T-cell (primary cell): ENCODE results near the gene SYNGR3. TPM values are rescaled to one million over a fixed set of nuclear protein-coding genes. Genes with fewer than 3 reads are reported as not detected.

ENCODE experiments used
- ATAC-seq, 4 experiments: fragments of 200-7000 bp in 3 of 4; fragments of 150-1000 bp in 1 of 4; cut with Tn5 transposase; replicated peaks in 1 of 4; 1 replicate in 3 of 4; 2 replicates in 1 of 4; pipeline ENCODE4 v1.10.0; 2021; ENCODE audit warnings: moderate library complexity in 3 of 4, mild to moderate bottlenecking in 2 of 4, moderate number of reproducible peaks in 1 of 4
- CTCF ChIA-PET, 2 donors: fragments of 300-600 bp; sonication (Branson Sonifier 250); formaldehyde crosslinking; loops; one replicate each; lab custom pipeline; 2022; ENCODE audit warnings: antibody characterized with exemption in 2 of 2; lab: Charles Lee
- POLR2A ChIA-PET, 2 donors: fragments of 300-600 bp; sonication (Branson Sonifier 250); formaldehyde crosslinking; loops; one replicate each; lab custom pipeline; 2022; ENCODE audit warnings: antibody characterized with exemption in 2 of 2; lab: Charles Lee
- DNase-seq, 35 experiments: peaks; one replicate each; pipeline versions ENCODE4 v3.0.0 to v3.0.0-alpha.2; 2013 to 2023
- H3K27ac ChIP-seq: one replicate; pipeline ENCODE4 v1.5.1; 2013; ENCODE audit warnings: low read length
- H3K27me3 ChIP-seq, 2 experiments: replicated peaks in 1 of 2; 1 replicate in 1 of 2; 2 replicates in 1 of 2; pipeline versions ENCODE4 v1.6.1 to v1.7.0; 2013; ENCODE audit warnings: low read length in 1 of 2, mixed read lengths in 1 of 2; ENCODE audit not compliant: control insufficient read depth in 2 of 2, insufficient read depth in 2 of 2; ENCODE audit errors: extremely low read depth in 1 of 2
- H3K36me3 ChIP-seq, 2 donors: 1 replicate in 1 of 2; 2 replicates in 1 of 2; pipeline versions ENCODE4 v1.6.1 to v1.7.0; 2013; ENCODE audit warnings: low read length in 1 of 2; ENCODE audit not compliant: control insufficient read depth in 2 of 2, insufficient read depth in 1 of 2; ENCODE audit errors: extremely low read depth in 1 of 2
- H3K4me1 ChIP-seq, 2 experiments: 1 replicate in 1 of 2; 2 replicates in 1 of 2; pipeline versions ENCODE4 v1.6.1 to v1.7.0; 2013; ENCODE audit warnings: low read length in 2 of 2, mixed read lengths in 1 of 2; ENCODE audit not compliant: insufficient read depth in 2 of 2, control insufficient read depth in 1 of 2; ENCODE audit errors: extremely low read depth in 1 of 2
- H3K4me3 ChIP-seq, 2 donors: 1 replicate in 1 of 2; 2 replicates in 1 of 2; pipeline versions ENCODE4 v1.5.1 to v1.7.0; 2013; ENCODE audit warnings: mild to moderate bottlenecking in 2 of 2, low read length in 1 of 2, moderate library complexity in 1 of 2; ENCODE audit not compliant: control insufficient read depth in 1 of 2; ENCODE audit errors: extremely low read depth in 1 of 2
- H3K9me3 ChIP-seq: 2 replicates; pipeline ENCODE4 v1.7.0; 2013
- H3K27ac Mint-ChIP-seq, 2 donors: one replicate each; pipeline ENCODE4 v1.8.0; 2020 to 2021; ENCODE audit warnings: mild to moderate bottlenecking in 2 of 2, mixed read lengths in 2 of 2
- H3K27me3 Mint-ChIP-seq, 2 donors: one replicate each; pipeline ENCODE4 v1.8.0; 2021 to 2022; ENCODE audit warnings: mixed read lengths in 2 of 2
- H3K36me3 Mint-ChIP-seq: one replicate; pipeline ENCODE4 v1.8.0; 2021; ENCODE audit warnings: mixed read lengths
- H3K4me1 Mint-ChIP-seq, 3 donors: one replicate each; pipeline ENCODE4 v1.8.0; 2020 to 2022; ENCODE audit warnings: mixed read lengths in 3 of 3, mild to moderate bottlenecking in 1 of 3
- H3K4me3 Mint-ChIP-seq, 3 donors: one replicate each; pipeline ENCODE4 v1.8.0; 2020 to 2022; ENCODE audit warnings: mild to moderate bottlenecking in 3 of 3, mixed read lengths in 3 of 3, moderate library complexity in 3 of 3
- H3K9me3 Mint-ChIP-seq, 3 donors: one replicate each; pipeline ENCODE4 v1.8.0; 2020 to 2022; ENCODE audit warnings: mixed read lengths in 3 of 3
- WGBS: methylation state at CpG from one replicate; pipeline ENCODE4 v1.1.5; 2013; ENCODE audit warnings: missing lambda C conversion rate; ENCODE audit not compliant: insufficient coverage; 5-methylcytosine and 5-hydroxymethylcytosine counted together
- total RNA-seq, 35 experiments: library from RNA in 6 of 35; stranded (reverse) in 6 of 35; fragments of 120-200 nt in 1 of 35; gene quantifications; one replicate each; pipeline versions ENCODE4 v1.2.1 to v1.2.4 and lab custom pipeline; 2013 to 2026

SYNGR3 gene
- total RNA-seq, 5 donors from 2014 or later (not counting 1 experiment from before 2014, with no cell fraction given): 1.1 to 5.7 (median 1.7) TPM

DNA sequence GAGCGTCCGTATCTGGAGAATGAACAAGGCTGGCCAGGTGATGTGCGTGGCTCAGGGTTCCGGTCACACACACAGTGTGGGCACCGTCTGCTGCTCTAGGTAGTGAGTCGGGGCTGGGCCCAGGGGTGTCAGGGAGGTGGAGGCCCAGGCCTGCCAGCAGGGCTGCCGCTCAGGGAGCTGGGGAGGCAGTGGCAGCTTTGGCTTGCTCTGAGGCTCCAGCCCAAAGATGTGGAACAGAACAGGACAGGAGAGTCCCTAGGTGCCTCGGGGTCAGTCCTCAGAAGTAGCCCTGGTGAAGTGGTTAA, 13.6 kb upstream of the SYNGR3 start:
- ATAC-seq: no peak
- Mint-ChIP-seq H3K4me3 (peak overlapping the region in 1 of 3 donors; percentile 6), H3K36me3 (peaks cover 20% of the 10 kb centered on the region), H3K4me1 (peaks cover 14 to 20% (median 18%) of the 10 kb centered on the region in 3 donors), H3K27ac (no peak overlapping the region), H3K9me3 (no peaks in the 10 kb centered on the region), H3K27me3 (peaks cover 0 to 15% of the 10 kb centered on the region in 2 donors)
- peaks cover 2 to 37% of the 10 kb centered on the region in 2 experiments for H3K4me1 ChIP-seq
- H3K4me3 ChIP-seq: no peak overlapping the region
- H3K27me3 ChIP-seq: peaks cover 0 to 80% of the 10 kb centered on the region in 2 experiments
- ChIA-PET CTCF (interaction anchor here in 1 of 2 donors (0.5 kb wide), 1 partner anchor 202 kb away, joined by 3 read pairs; no protein-coding TSS in a partner anchor), POLR2A (no interaction called here)
- no peak for DNase-seq
- no peaks in the 10 kb centered on the region for H3K9me3 ChIP-seq
- WGBS: 100% methylated on average over 8 of the region's 8 CpGs
- peaks cover 17 to 38% of the 10 kb centered on the region in 2 donors for H3K36me3 ChIP-seq
- no peak overlapping the region for H3K27ac ChIP-seq

DNA sequence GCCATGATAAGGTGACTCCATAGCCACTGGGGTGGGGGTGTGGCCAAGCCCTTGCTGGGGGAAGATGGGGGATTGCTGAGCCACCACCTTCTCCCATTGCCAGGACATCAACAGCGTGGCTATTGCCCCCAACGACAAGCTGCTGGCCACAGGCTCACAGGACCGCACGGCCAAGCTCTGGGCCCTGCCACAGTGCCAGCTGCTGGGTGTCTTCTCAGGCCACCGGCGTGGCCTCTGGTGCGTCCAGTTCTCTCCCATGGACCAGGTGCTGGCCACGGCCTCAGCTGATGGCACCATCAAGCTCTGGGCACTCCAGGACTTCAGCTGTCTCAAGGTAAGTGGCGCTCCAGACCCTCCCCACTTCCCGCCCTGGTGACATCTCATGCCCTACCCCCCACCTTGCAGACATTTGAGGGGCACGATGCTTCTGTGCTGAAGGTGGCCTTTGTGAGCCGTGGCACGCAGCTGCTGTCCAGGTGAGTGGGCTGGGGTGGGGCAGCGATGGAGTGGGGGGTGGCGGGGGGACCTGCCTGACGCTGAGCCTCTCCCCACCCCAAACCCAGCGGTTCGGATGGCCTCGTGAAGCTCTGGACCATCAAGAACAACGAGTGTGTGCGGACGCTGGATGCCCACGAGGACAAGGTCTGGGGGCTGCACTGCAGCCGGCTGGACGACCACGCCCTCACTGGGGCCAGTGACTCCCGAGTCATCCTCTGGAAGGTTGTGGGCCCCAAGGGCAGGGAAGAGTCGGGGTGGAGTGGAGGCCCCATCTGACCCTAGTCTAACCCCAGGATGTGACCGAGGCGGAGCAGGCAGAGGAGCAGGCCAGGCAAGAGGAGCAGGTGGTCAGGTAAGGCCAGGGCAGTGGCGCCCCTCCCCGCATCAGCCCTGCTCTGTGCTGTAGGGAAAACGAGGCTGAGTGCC, 12.6 kb upstream of the SYNGR3 start:
- Mint-ChIP-seq H3K4me3 (no peak overlapping the region), H3K27me3 (peaks cover 0 to 22% of the 10 kb centered on the region in 2 donors), H3K27ac (no peak overlapping the region), H3K36me3 (peaks cover 18% of the 10 kb centered on the region), H3K4me1 (peaks cover 5 to 11% (median 8%) of the 10 kb centered on the region in 3 donors), H3K9me3 (no peaks in the 10 kb centered on the region)
- Histone ChIP-seq H3K4me1 (peaks cover 2 to 32% of the 10 kb centered on the region in 2 experiments), H3K9me3 (no peaks in the 10 kb centered on the region), H3K27me3 (peaks cover 0 to 90% of the 10 kb centered on the region in 2 experiments), H3K36me3 (peaks cover 17 to 38% of the 10 kb centered on the region in 2 donors), H3K27ac (no peak overlapping the region), H3K4me3 (no peak overlapping the region)
- POLR2A ChIA-PET: no interaction called here
- WGBS: 98% methylated on average over 22 of the region's 33 CpGs
- DNase-seq (no peak), ATAC-seq (no peak)
- CTCF ChIA-PET: interaction anchor here in 1 of 2 donors (0.6 kb wide), 1 partner anchor 168 kb away, joined by 4 read pairs; no protein-coding TSS in a partner anchor

DNA sequence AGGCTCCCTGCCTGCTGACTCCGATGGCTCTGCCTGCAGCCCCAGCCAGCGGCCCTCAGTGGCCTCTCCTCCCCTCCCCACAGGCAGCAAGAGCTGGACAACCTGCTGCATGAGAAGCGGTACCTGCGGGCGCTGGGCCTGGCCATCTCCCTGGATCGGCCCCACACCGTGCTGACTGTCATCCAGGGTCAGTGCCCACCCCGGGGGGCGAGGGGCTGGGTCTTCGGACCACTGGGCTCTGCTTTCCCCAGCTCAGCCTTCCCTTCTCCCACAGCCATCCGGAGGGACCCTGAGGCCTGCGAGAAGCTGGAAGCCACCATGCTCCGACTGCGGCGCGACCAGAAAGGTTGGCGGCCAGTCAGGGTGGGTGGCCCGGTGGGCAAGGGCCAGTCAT, 11.9 kb upstream of the SYNGR3 start:
- DNase-seq (no peak), ATAC-seq (no peak)
- H3K9me3 Mint-ChIP-seq: no peaks in the 10 kb centered on the region
- ChIA-PET POLR2A (no interaction called here), CTCF (interaction anchor here in 1 of 2 donors (0.6 kb wide), 1 partner anchor 167 kb away, joined by 4 read pairs; no protein-coding TSS in a partner anchor)
- Histone ChIP-seq H3K9me3 (no peaks in the 10 kb centered on the region), H3K4me3 (no peak overlapping the region), H3K36me3 (peaks cover 17 to 38% of the 10 kb centered on the region in 2 donors), H3K4me1 (peaks cover 0 to 27% of the 10 kb centered on the region in 2 experiments), H3K27ac (no peak overlapping the region), H3K27me3 (peaks cover 0 to 93% of the 10 kb centered on the region in 2 experiments)
- H3K36me3 Mint-ChIP-seq: peaks cover 18% of the 10 kb centered on the region
- H3K27me3 Mint-ChIP-seq: peaks cover 0 to 29% of the 10 kb centered on the region in 2 donors
- no peak overlapping the region for H3K27ac Mint-ChIP-seq
- H3K4me1 Mint-ChIP-seq: peaks cover 5 to 11% (median 8%) of the 10 kb centered on the region in 3 donors
- WGBS: 96% methylated on average over 18 of the region's 18 CpGs
- H3K4me3 Mint-ChIP-seq: no peak overlapping the region

DNA sequence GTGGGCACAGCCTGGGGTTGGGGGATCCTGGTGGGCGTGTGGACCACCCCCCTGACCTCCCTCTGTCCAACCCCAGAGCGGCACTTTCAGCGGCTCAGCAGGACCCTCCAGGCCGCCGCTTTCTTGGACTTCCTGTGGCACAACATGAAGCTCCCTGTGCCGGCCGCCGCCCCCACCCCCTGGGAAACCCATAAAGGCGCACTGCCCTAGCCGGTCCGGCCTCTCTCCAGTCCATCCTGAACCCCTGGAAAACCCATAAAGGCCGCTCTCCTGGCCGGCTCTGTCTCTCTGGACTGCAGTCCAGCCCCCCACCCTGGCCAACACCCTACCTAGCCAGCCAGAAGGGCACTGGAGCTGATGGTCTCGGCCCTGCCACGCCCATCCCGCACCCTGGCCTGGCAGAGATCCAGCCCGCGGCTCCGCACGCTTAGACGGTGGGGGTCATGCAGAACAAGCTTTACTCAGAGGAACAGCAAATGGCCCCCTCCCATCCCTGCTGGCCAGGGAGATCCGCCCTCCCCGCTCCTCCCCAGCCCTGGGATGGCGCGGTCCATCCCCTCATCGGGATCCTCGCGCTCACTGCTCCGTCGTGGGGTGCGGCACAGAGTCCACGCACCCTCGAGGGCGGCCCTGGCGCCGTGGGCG, 11.2 kb upstream of the SYNGR3 start:
- WGBS: 92% methylated on average over 35 of the region's 37 CpGs
- Mint-ChIP-seq H3K27ac (no peak overlapping the region), H3K27me3 (peaks cover 0 to 32% of the 10 kb centered on the region in 2 donors), H3K4me1 (peaks cover 7 to 11% (median 10%) of the 10 kb centered on the region in 3 donors), H3K36me3 (peaks cover 18% of the 10 kb centered on the region), H3K9me3 (no peaks in the 10 kb centered on the region), H3K4me3 (no peak overlapping the region)
- no peak overlapping the region for H3K4me3 ChIP-seq
- H3K9me3 ChIP-seq: no peaks in the 10 kb centered on the region
- peaks cover 0 to 91% of the 10 kb centered on the region in 2 experiments for H3K27me3 ChIP-seq
- no peak for DNase-seq
- no peak for ATAC-seq
- ChIA-PET CTCF (no interaction called here), POLR2A (no interaction called here)
- H3K36me3 ChIP-seq: peaks cover 17 to 38% of the 10 kb centered on the region in 2 donors
- no peak overlapping the region for H3K27ac ChIP-seq
- H3K4me1 ChIP-seq: peaks cover 0 to 28% of the 10 kb centered on the region in 2 experiments

DNA sequence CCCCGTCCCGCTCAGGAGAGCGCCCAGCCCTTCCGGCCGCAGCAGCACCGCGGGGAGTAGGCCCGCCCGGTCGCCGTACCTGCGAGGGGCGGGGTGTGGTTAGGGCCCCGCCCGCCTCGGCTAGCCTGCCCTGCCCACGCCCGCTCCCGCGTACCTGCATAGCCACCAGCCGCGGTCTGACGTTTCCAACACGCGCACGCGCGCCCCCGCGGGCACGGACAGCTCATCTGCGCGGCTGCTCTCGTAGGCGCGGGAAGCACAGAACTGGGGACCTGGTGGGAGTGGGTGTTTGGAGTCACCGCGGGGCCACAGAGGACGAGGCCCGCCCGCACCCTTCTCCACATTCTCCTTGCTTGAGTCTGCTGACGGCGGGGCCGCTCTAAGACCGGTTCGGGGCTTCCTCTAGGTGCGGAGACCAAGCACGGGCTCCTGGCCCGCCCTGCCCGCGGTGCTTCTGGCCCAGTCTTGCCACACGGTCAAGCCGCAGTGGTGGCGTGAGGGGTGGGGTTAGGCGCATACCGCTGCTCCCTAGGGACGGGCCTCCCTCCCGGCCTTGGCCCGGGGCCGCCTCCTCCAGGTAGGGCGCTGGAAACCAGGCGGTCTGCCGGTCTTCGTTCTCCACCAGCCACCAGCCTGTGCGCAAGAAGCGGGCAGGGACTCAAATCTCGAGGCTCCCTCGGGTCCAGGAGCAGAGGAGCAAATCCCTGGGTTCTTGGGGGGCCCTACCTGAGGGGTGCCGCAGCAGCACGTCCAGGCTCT, 10.3 kb upstream of the SYNGR3 start:
- no peak overlapping the region for H3K4me3 Mint-ChIP-seq
- POLR2A ChIA-PET: no interaction called here

More for the DNA sequence above, 10.3 kb upstream of the SYNGR3 start:
- ATAC-seq: peak in 1 of 4 experiments; percentile 4
- Histone ChIP-seq H3K27me3 (peaks cover 0 to 83% of the 10 kb centered on the region in 2 experiments), H3K9me3 (no peaks in the 10 kb centered on the region), H3K27ac (no peak overlapping the region), H3K36me3 (peaks cover 15 to 33% of the 10 kb centered on the region in 2 donors), H3K4me3 (no peak overlapping the region), H3K4me1 (peaks cover 0 to 29% of the 10 kb centered on the region in 2 experiments)
- peak in 3 of 35 experiments; percentile 29 to 31 (median 30) for DNase-seq
- CTCF ChIA-PET: no interaction called here
- Mint-ChIP-seq H3K27ac (no peak overlapping the region), H3K9me3 (no peaks in the 10 kb centered on the region), H3K4me1 (peaks cover 7 to 11% (median 10%) of the 10 kb centered on the region in 3 donors), H3K27me3 (peaks cover 0 to 32% of the 10 kb centered on the region in 2 donors), H3K36me3 (peaks cover 18% of the 10 kb centered on the region)
- 54% methylated on average over 51 of the region's 70 CpGs for WGBS
